ENCODE measurements around the gene KCNIP4.

DNA sequence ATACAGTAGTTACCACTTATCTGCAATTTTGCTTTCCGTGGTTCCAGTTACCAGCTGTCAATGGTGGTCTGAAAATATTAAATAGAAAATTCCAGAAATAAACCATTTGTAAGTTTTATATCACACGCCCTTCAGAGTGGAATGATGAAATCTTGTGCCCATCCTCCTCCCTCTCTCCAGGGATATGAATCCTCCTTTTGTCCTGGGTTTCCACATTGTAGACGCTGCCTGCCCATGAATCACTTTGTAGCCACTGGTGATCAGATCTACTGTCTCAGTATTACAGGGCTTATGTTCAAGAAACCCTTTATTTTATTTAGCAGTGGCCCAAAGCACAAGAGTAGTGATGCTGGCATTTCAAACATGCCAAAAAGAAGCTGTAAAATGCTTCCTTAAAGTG, 198.6 kb downstream of the KCNIP4 start:
- no peak for TF ChIP-seq POLR2AphosphoS5 (IDR thresholded peaks at IDR 0.05; ENCODE audit: borderline replicate concordance, low read depth, low read length)
- no peak for TF ChIP-seq EZH2 (IDR thresholded peaks at IDR 0.05)
